PC-9 (cell line): ENCODE results near the gene UBA52.

ENCODE experiments used
- CTCF ChIP-seq: fragments of 200-600 bp; sonication (generic); conservative IDR thresholded peaks from 2 replicates; pipeline ENCODE4 v1.6.1; 2017; ENCODE audit warnings: mixed run types, antibody characterized with exemption, mild to moderate bottlenecking, moderate library complexity
- EZH2 ChIP-seq: fragments of 200-600 bp; sonication (generic); IDR thresholded peaks from 2 replicates; pipeline ENCODE4 v1.8.0; 2017; ENCODE audit warnings: antibody characterized with exemption, low read depth

- TF ChIP-seq CTCF (no peak), EZH2 (no peak)
Measured at GRCh38 chr19:18590273-18591272, 18.9 kb downstream of the UBA52 start.
